ENCODE measurements around the gene CIAO3.

DNA sequence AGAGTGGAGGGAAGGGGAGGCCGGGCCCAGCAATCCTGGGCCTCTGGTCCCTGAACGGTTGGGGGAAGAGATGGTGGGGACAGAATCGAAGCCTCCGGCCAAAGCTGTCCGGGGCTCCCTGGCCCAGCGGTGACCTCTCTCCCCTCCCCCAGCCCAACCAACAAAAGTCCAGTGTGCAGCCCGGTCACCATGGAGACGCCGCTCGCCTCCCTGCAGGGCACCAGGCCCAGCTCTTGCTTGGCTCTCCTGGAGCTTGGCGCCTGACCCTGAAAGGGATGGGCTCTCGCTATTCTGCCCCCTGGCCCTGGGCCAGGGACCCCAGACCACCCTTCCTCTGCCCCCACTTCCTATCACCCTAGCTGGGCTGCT lies 24.6 kb downstream of the CIAO3 start:
- TF ChIP-seq CEBPB (IDR thresholded peaks at IDR 0.05; ENCODE audit: low read depth) (no peak), RAD21 (IDR thresholded peaks at IDR 0.05; ENCODE audit: low read depth) (no peak), SP1 (IDR thresholded peaks at IDR 0.05; ENCODE audit: low read depth) (no peak), YY1 (IDR thresholded peaks at IDR 0.05; ENCODE audit: extremely low read depth, insufficient replicate concordance, low read depth, low read length) (no peak), SIN3A (IDR thresholded peaks at IDR 0.05; ENCODE audit: low read depth) (no peak), POLR2A (IDR thresholded peaks at IDR 0.05; ENCODE audit: borderline replicate concordance, extremely low read depth, insufficient read depth, insufficient read length) (no peak), EGR1 (IDR thresholded peaks at IDR 0.05; ENCODE audit: low read depth) (no peak), POLR2AphosphoS5 (IDR thresholded peaks at IDR 0.05; ENCODE audit: low read depth, low read length) (no peak)
- TF ChIP-seq, protein P1, sequence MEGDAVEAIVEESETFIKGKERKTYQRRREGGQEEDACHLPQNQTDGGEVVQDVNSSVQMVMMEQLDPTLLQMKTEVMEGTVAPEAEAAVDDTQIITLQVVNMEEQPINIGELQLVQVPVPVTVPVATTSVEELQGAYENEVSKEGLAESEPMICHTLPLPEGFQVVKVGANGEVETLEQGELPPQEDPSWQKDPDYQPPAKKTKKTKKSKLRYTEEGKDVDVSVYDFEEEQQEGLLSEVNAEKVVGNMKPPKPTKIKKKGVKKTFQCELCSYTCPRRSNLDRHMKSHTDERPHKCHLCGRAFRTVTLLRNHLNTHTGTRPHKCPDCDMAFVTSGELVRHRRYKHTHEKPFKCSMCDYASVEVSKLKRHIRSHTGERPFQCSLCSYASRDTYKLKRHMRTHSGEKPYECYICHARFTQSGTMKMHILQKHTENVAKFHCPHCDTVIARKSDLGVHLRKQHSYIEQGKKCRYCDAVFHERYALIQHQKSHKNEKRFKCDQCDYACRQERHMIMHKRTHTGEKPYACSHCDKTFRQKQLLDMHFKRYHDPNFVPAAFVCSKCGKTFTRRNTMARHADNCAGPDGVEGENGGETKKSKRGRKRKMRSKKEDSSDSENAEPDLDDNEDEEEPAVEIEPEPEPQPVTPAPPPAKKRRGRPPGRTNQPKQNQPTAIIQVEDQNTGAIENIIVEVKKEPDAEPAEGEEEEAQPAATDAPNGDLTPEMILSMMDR (IDR thresholded peaks at IDR 0.05 in 2 of 3, conservative IDR thresholded peaks at IDR 0.05 in 1 of 3; ENCODE audit: borderline replicate concordance in 1 of 3, insufficient read depth in 1 of 3, low read depth in 2 of 3, low read length in 2 of 3), result no peak
- TF ChIP-seq, protein P2, sequence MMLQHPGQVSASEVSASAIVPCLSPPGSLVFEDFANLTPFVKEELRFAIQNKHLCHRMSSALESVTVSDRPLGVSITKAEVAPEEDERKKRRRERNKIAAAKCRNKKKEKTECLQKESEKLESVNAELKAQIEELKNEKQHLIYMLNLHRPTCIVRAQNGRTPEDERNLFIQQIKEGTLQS (IDR thresholded peaks at IDR 0.05), result no peak
- TF ChIP-seq, protein P3, sequence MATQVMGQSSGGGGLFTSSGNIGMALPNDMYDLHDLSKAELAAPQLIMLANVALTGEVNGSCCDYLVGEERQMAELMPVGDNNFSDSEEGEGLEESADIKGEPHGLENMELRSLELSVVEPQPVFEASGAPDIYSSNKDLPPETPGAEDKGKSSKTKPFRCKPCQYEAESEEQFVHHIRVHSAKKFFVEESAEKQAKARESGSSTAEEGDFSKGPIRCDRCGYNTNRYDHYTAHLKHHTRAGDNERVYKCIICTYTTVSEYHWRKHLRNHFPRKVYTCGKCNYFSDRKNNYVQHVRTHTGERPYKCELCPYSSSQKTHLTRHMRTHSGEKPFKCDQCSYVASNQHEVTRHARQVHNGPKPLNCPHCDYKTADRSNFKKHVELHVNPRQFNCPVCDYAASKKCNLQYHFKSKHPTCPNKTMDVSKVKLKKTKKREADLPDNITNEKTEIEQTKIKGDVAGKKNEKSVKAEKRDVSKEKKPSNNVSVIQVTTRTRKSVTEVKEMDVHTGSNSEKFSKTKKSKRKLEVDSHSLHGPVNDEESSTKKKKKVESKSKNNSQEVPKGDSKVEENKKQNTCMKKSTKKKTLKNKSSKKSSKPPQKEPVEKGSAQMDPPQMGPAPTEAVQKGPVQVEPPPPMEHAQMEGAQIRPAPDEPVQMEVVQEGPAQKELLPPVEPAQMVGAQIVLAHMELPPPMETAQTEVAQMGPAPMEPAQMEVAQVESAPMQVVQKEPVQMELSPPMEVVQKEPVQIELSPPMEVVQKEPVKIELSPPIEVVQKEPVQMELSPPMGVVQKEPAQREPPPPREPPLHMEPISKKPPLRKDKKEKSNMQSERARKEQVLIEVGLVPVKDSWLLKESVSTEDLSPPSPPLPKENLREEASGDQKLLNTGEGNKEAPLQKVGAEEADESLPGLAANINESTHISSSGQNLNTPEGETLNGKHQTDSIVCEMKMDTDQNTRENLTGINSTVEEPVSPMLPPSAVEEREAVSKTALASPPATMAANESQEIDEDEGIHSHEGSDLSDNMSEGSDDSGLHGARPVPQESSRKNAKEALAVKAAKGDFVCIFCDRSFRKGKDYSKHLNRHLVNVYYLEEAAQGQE (IDR thresholded peaks at IDR 0.05; ENCODE audit: low read depth), result no peak
